Muscle layer of duodenum (tissue), 2 donors: ENCODE results near the gene CABLES2.

Source experiments
- H3K27ac ChIP-seq: one replicate; pipeline ENCODE4 v1.7.0; 2013; ENCODE audit warnings: mild to moderate bottlenecking, low read length
- H3K27me3 ChIP-seq: one replicate; pipeline ENCODE4 v1.7.0; 2013; ENCODE audit warnings: low read depth, mild to moderate bottlenecking, control low read depth, low read length
- H3K36me3 ChIP-seq, 2 donors: one replicate each; pipeline ENCODE4 v1.7.0; 2013; ENCODE audit warnings: low read length in 2 of 2, control low read depth in 1 of 2, mild to moderate bottlenecking in 1 of 2; ENCODE audit not compliant: insufficient read depth in 2 of 2, control insufficient read depth in 1 of 2
- H3K4me1 ChIP-seq, 2 donors: one replicate each; pipeline ENCODE4 v1.7.0; 2013; ENCODE audit warnings: low read length in 2 of 2, mild to moderate bottlenecking in 2 of 2, control low read depth in 1 of 2, moderate library complexity in 1 of 2; ENCODE audit not compliant: insufficient read depth in 2 of 2, control insufficient read depth in 1 of 2
- H3K4me3 ChIP-seq, 2 donors: one replicate each; pipeline ENCODE4 v1.7.0; 2013; ENCODE audit warnings: low read length in 2 of 2, low read depth in 1 of 2, mild to moderate bottlenecking in 1 of 2
- H3K9me3 ChIP-seq, 2 donors: one replicate each; pipeline ENCODE4 v1.7.0; 2013; ENCODE audit warnings: low read length in 2 of 2, control low read depth in 1 of 2, mild to moderate bottlenecking in 1 of 2; ENCODE audit not compliant: control insufficient read depth in 1 of 2
- donor health status: healthy.

The CABLES2 gene

GRCh38 chr20:62408055-62408454 lies 970 bp upstream of the CABLES2 start:
- Histone ChIP-seq H3K9me3 (no peaks in the 10 kb centered on the region), H3K27me3 (no peaks in the 10 kb centered on the region), H3K27ac (no peak overlapping the region), H3K4me1 (peaks cover 0 to 35% of the 10 kb centered on the region in 2 donors), H3K36me3 (peaks cover 0 to under 1% of the 10 kb centered on the region in 2 donors), H3K4me3 (no peak overlapping the region)

GRCh38 chr20:62406635-62407176 lies 379 bp downstream of the CABLES2 start:
- Histone ChIP-seq H3K36me3 (peaks cover 0 to 8% of the 10 kb centered on the region in 2 donors), H3K4me1 (peaks cover 0 to 35% of the 10 kb centered on the region in 2 donors), H3K27ac (no peak overlapping the region)

GRCh38 chr20:62405981-62406513 lies 1.0 kb downstream of the CABLES2 start:
- peaks cover 0 to 35% of the 10 kb centered on the region in 2 donors for H3K4me1 ChIP-seq
- no peaks in the 10 kb centered on the region for H3K9me3 ChIP-seq
- H3K4me3 ChIP-seq, result peak overlapping the region; percentile 70 to 72
- H3K27ac ChIP-seq, result no peak overlapping the region
- peaks cover 0 to 8% of the 10 kb centered on the region in 2 donors for H3K36me3 ChIP-seq
- no peaks in the 10 kb centered on the region for H3K27me3 ChIP-seq

More at GRCh38 chr20:62406635-62407176, 379 bp downstream of the CABLES2 start:
- Histone ChIP-seq H3K4me3 (peak overlapping the region; percentile 70 to 72), H3K27me3 (no peaks in the 10 kb centered on the region), H3K9me3 (no peaks in the 10 kb centered on the region)

GRCh38 chr20:62405108-62405980 lies 1.7 kb downstream of the CABLES2 start:
- Histone ChIP-seq H3K4me3 (peak overlapping the region in 1 of 2 donors; percentile 72), H3K9me3 (no peaks in the 10 kb centered on the region), H3K36me3 (peaks cover 0 to 8% of the 10 kb centered on the region in 2 donors), H3K27me3 (no peaks in the 10 kb centered on the region), H3K4me1 (peaks cover 0 to 34% of the 10 kb centered on the region in 2 donors), H3K27ac (no peak overlapping the region)

- H3K27me3 ChIP-seq, result no peaks in the 10 kb centered on the region
- H3K27ac ChIP-seq, result no peak overlapping the region
- no peak overlapping the region for H3K4me3 ChIP-seq
- H3K9me3 ChIP-seq, result no peaks in the 10 kb centered on the region
- H3K4me1 ChIP-seq, result peaks cover 0 to 28% of the 10 kb centered on the region in 2 donors
- H3K36me3 ChIP-seq, result peaks cover 0 to 8% of the 10 kb centered on the region in 2 donors
Observed at GRCh38 chr20:62404761-62405107, 2.4 kb downstream of the CABLES2 start.

- peaks cover 0 to 8% of the 10 kb centered on the region in 2 donors for H3K36me3 ChIP-seq
- no peak overlapping the region for H3K27ac ChIP-seq
- no peak overlapping the region for H3K4me3 ChIP-seq
- no peaks in the 10 kb centered on the region for H3K27me3 ChIP-seq
- H3K4me1 ChIP-seq, result peaks cover 0 to 24% of the 10 kb centered on the region in 2 donors
- H3K9me3 ChIP-seq, result no peaks in the 10 kb centered on the region
Observed at GRCh38 chr20:62404112-62404665, 2.9 kb downstream of the CABLES2 start.

GRCh38 chr20:62403331-62403730 lies 3.8 kb downstream of the CABLES2 start:
- peaks cover 0 to 8% of the 10 kb centered on the region in 2 donors for H3K36me3 ChIP-seq
- H3K4me3 ChIP-seq, result no peak overlapping the region
- H3K27ac ChIP-seq, result no peak overlapping the region
- no peaks in the 10 kb centered on the region for H3K27me3 ChIP-seq
- H3K9me3 ChIP-seq, result no peaks in the 10 kb centered on the region
- H3K4me1 ChIP-seq, result peaks cover 0 to 24% of the 10 kb centered on the region in 2 donors

- Histone ChIP-seq H3K4me1 (peaks cover 0 to 22% of the 10 kb centered on the region in 2 donors), H3K27me3 (no peaks in the 10 kb centered on the region), H3K27ac (no peak overlapping the region), H3K36me3 (peaks cover 0 to 8% of the 10 kb centered on the region in 2 donors), H3K9me3 (no peaks in the 10 kb centered on the region), H3K4me3 (no peak overlapping the region)
Observed at GRCh38 chr20:62402456-62403150, 4.5 kb downstream of the CABLES2 start.

GRCh38 chr20:62401331-62401779 lies 5.7 kb downstream of the CABLES2 start:
- H3K27me3 ChIP-seq, result no peaks in the 10 kb centered on the region
- H3K36me3 ChIP-seq, result peaks cover 0 to 10% of the 10 kb centered on the region in 2 donors

GRCh38 chr20:62400541-62400940 lies 6.5 kb downstream of the CABLES2 start:
- H3K27me3 ChIP-seq, result no peaks in the 10 kb centered on the region
- H3K4me3 ChIP-seq, result no peak overlapping the region
- H3K4me1 ChIP-seq, result peaks cover 0 to 7% of the 10 kb centered on the region in 2 donors
- H3K36me3 ChIP-seq, result peaks cover 0 to 12% of the 10 kb centered on the region in 2 donors
- no peaks in the 10 kb centered on the region for H3K9me3 ChIP-seq
- no peak overlapping the region for H3K27ac ChIP-seq

More at GRCh38 chr20:62401331-62401779, 5.7 kb downstream of the CABLES2 start:
- no peaks in the 10 kb centered on the region for H3K9me3 ChIP-seq
- no peak overlapping the region for H3K4me3 ChIP-seq
- H3K4me1 ChIP-seq, result peaks cover 0 to 15% of the 10 kb centered on the region in 2 donors
- H3K27ac ChIP-seq, result no peak overlapping the region
